CD4-positive, alpha-beta T cell treated with Interleukin-12 subunit alpha and Interleukin-12 subunit beta, for 1 hour (primary cell): ENCODE data around the gene PNPO.

Source experiments
- DNase-seq: peaks from one replicate; pipeline ENCODE4 v3.0.0-alpha.2; 2020

The PNPO gene

DNA sequence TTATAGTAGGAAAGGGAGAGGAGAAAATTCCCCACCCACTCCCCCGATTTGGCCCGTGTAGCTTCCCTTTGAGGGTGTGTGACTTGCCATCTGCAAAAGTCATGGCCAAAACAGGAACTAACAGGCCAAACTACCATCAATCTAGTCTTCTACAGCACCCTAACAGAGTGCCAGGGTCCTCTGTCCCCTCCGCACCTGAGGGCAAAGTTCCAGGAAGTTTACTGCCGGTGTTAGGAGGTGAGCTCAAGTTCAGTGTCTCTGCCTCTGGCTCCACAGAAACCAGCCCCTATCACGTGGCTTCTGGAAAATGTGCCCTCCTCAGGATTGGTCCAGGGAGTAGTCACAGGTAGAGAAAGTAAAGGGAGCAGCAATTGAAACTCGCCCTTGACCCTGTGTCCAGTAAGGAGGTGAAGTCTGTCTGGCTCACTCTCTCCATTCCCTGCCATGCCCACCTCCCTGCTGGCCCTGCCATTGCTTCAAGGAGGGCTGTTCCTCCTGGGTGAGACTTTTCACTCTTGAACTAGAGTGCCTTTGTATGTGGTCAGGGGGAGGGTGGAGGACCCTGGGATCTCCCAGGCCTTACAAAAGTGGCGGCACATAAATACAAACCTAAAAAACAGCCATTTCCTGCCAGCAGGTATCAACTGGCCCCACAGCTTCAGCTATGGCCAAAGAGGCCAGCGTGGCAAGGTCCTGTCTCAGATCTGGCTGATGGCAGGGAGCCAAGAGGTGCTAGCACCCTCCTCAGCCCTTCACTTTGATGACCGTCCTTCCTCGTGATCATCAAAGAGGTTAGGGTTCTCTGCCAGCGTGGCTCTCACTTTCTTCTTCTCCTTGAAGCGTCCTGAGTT lies 11.0 kb downstream of the PNPO start:
- DNase-seq, result no peak

GRCh38 chr17:47953909-47954308 lies 12.5 kb downstream of the PNPO start:
- no peak for DNase-seq

DNA sequence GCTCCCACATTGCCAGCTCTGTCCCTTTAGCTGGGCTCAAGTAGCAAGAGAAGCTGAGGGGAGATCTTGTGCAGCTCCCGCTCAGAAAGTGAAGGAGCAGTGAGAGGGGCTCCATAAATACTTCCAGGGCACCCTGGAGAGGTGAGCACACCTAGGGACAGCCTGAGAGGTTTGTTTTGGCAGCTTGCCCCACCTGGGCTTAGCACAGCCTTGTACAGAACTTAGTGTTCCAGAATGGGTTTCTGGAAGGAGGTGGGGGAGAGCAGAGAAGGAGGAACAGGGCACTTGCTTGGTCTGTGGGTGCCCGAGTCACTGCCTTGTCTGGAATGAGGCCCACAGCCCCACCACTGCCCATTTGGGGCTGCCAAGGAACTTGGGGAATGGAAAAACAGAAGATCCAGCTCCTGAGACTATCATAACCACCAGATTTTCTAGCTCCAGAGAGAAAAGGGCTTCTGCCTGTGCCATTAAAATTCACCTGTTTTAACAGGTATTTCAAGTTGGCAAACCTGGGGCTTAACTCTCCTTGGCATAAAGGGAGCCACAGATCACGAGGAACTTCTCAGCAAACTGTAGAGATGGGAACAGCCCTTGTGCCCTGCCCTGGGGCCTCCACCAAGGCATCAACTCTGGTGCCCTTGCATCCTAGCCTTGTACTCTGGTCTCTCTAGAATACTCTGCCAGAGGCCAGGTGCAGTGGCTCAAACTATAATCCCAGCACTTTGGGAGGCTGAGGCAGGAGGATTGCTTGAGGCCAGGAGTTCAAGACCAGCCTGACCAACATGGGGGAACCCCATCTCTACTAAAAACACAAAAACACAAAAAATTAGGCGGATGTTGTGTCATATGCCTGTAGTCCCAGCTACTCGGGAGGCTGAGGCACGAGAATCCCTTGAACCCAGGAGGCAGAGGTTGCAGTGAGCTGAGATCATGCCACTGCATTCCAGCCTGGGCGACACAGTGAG lies 14.4 kb downstream of the PNPO start:
- no peak for DNase-seq

- DNase-seq, result no peak
Measured at GRCh38 chr17:47956791-47957590, 15.6 kb downstream of the PNPO start.

GRCh38 chr17:47957591-47958490 lies 16.5 kb downstream of the PNPO start, which contains the start of gene PRR15L:
Gene PRR15L (minus strand): TSS chr17:47957883. CDS start chr17:47953234, 4,649 bp downstream.
- DNase-seq, result no peak

DNA sequence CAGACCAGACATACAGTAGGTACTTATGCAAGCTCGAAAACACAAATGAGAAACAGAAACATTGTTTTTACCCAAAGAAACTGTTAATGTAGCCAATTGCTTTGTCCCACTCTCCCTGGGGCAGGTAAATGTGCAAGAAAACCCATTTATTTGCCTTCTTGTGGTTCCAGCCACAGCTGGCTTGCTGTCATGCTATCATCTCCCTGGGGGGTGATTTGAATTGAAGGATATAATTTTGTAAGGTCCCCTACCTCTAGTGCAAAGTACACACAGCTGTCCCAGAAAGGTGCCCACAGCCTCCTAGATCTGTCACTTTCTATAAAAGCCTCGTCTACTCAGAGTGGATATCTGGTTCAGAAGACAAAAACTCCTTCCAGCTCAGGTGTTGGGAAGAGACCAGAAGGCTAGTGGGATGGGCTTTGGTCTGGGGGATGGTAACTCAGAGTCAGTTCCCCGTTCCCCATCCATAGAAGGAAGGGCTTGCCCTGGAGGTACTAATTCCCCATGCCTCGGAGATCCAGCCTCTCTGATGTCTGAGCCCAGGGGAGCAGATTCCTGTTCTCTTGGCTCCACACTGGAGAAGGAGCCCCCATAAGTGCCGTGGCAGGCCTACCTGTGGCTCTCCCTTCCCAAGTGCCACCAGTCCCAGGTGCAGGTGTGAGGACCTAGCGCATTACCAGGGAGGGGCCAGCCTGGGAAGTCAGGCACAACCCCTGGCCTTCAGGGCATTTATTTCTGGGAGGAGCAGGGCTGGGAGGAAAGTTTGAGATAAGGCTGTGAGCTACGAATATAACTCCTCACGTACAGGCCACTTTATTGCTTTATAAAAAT lies 18.7 kb downstream of the PNPO start:
- no peak for DNase-seq

DNA sequence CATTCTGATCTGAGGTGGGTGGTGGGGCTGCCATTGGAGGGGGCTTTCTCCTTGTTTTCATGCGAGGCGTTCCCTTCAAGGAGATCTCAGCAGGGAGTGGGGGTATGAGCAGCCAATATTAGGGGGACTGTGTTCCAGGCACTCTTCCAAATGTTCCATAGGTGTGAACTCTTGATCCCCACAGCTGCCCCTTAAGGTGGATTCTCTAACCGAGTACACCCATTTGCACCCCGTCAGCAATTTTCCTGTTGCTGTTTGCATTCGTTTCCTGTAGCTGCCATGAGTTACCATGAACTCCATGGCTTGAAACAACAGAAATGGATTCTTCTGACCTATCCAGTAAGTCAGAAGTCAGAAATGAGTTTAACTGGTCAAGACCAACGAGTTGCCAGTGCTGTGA lies 20.0 kb downstream of the PNPO start:
- no peak for DNase-seq

DNA sequence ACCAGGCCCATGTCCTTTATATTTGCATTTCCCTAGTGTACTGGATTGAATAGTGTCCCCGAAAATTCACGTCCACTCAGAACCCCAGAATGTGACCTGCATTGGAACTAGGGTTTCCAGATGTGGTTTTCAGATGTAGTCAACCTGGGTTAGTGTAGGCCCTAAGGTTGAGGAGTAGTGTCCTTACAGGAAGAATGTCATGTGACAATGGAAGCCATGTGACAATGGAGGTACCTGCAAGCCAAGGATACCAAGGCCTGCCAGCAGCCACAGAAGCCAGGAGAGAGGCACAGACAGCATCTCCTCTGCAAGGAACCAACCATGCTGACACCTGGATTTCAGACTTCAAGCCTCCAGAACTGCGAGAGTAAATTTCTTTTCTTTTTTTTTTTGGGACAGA lies 21.5 kb downstream of the PNPO start:
- DNase-seq, result no peak

DNA sequence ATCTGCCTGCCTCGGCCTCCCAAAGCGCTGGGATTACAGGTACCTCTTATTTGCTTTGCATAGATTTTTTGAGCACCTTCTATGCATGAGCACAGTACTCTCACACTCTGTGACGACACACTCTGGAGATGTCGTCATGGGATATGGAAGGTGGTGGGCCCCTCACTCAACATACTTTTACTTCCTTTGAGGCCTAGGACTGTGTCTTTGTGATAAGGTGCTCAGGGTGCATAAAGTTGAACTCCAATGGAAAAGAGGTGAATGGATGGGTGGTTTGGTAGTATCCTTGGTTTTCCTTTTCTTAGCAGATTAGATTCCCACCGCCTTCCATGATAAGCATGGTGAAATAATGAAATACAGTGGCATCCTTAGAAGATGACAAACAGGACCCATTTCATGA lies 23.5 kb downstream of the PNPO start:
- DNase-seq, result no peak

- no peak for DNase-seq
Measured at GRCh38 chr17:47966079-47966519, 24.7 kb downstream of the PNPO start.

DNA sequence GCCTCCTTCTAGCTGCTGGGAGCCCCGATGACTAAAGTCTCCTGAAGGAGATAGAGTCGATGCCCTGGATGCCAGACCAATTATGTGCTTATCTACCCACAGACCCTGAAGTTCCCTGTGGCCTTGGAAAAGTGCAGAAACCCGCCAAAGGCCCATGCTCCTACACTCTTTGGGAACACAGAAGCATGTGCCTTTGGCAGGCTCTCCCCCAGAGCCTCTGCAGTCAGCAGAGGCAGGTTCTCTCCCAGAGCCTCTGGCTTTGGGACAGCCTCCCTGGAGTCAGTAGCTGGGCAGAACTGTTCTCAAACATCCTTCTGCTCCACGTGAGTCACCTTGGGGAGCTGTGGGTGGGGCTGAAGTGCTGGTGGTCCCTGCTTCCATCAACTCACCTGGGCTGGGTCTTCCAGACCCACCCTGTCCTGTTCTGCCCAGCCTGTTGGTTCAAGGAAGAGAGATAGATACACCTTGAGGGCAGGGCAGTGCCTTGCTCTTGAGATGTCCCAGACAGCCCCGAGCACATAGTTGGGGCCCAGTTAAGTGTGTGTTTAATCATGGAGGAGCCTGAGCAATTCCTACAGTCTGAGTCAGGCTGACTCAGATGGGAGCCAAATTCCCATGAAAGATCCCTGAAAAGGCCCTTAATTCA lies 26.4 kb downstream of the PNPO start:
- DNase-seq, result no peak

GRCh38 chr17:47968836-47969235 lies 27.5 kb downstream of the PNPO start:
- no peak for DNase-seq

DNA sequence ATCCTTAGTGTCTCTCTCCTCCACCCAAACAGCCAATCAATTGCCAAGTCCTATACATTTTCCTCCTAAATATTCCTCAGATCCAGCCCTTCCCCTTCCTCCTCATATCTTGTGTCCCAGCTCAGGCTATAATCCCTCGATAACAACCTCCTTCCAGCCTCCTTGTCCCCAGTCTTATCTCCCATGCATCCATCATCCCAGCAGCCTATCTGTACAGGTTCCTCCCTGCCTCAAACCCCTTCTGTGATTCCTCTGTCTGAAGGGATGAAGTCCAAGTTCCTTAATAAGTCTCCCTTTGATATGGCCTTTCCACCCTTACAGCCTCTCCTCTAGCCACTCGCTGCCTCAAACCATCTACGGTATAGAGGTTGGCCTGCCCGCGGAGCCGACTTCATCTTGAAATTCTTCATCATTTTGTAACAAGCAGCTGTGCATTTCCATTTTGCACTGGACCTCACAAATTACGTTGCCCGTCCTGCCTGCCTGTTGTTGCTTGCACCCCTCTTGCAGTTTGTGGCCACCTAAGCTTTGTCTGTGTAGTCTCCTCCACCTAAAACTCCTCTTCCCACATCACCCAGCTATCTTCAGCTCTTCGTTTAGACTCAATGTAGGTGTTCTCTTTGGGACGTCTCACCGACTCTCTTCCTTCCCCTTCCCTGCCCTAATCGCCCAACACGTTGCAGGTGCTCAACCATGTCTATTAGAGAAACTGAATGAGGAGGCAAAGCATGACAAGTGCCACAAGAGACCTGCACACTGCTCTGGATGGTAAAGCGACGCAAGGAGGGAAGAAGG lies 28.8 kb downstream of the PNPO start:
- DNase-seq, result no peak

- DNase-seq, result peak; percentile 99
Measured at GRCh38 chr17:47970725-47971499, 29.5 kb downstream of the PNPO start, which contains the start of gene CDK5RAP3. Gene CDK5RAP3 (plus strand): TSS chr17:47971113. CDS start chr17:47971147, 34 bp downstream.

- DNase-seq, result no peak
Measured at GRCh38 chr17:47973541-47973940, 32.2 kb downstream of the PNPO start.

DNA sequence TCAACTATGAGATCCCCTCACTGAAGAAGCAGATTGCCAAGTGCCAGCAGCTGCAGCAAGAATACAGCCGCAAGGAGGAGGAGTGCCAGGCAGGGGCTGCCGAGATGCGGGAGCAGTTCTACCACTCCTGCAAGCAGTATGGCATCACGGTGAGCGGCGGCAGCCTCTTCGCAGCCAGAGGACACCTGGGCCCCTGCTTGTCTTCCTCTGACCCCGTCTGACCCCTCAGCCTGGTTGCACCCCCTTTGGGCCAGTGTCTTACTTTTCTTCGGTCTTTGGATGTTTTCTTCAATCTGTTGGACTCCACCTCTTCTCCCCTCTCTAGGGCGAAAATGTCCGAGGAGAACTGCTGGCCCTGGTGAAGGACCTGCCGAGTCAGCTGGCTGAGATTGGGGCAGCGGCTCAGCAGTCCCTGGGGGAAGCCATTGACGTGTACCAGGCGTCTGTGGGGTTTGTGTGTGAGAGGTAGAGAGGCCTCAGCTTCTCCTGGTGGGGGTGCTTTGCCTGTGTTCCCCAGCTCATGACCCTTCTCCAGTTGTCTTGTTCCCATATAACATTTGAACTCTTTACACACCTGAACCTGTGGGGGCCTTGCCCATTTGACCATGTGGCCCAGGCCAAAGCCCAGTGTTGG lies 33.9 kb downstream of the PNPO start:
- DNase-seq, result no peak

DNA sequence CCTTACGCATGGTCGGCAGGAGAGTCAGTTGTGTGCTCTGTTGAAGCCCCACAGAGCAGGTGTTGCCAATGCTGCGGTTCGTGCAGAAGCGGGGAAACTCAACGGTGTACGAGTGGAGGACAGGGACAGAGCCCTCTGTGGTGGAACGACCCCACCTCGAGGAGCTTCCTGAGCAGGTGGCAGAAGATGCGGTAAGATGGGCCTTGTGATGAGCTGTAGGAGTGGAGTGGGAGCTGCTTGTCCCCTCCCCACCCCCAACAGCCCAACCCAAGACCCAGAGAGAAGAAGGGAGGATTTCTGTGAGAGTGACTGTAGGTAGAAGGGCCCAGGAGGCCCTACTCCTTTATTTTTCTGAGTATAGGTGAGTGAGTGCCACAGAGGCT lies 34.4 kb downstream of the PNPO start:
- DNase-seq, result no peak

- DNase-seq, result peak; percentile 62
Measured at GRCh38 chr17:47978324-47978723, 37.0 kb downstream of the PNPO start.
